Measurements from ENCODE around the gene TNFSF18.
"Not testable (repeated sequence)": the region's sequence is repeated elsewhere in the genome, so short reads cannot be mapped to it uniquely, and the experiment has no call there.

Gene TNFSF18

GRCh38 chr1:173050865-173051264 is at the start of gene TNFSF18:
TNFSF18 (minus strand) TSS chr1:173050941; CDS start chr1:173050896, 45 bp downstream.
- no peak for DNase-seq

GRCh38 chr1:173099166-173099565 is 48.4 kb upstream of the TNFSF18 start:
- DNase-seq, result no peak

GRCh38 chr1:173098117-173098516 is 47.4 kb upstream of the TNFSF18 start:
- no peak for DNase-seq

- no peak for DNase-seq
These were observed 46.3 kb upstream of the TNFSF18 start for GRCh38 chr1:173097001-173097400.

GRCh38 chr1:173095632-173096031 is 44.9 kb upstream of the TNFSF18 start:
- DNase-seq, result no peak

GRCh38 chr1:173094541-173094940 is 43.8 kb upstream of the TNFSF18 start:
- no peak for DNase-seq

GRCh38 chr1:173093691-173094445 is 43.1 kb upstream of the TNFSF18 start:
- no peak for DNase-seq

GRCh38 chr1:173084292-173084691 is 33.6 kb upstream of the TNFSF18 start:
- DNase-seq, result no peak

GRCh38 chr1:173082913-173083312 is 32.2 kb upstream of the TNFSF18 start:
- no peak for DNase-seq

- DNase-seq, result not testable (repeated sequence)
These were observed 23.5 kb upstream of the TNFSF18 start for GRCh38 chr1:173074217-173074616.

GRCh38 chr1:173064011-173064410 is 13.3 kb upstream of the TNFSF18 start:
- no peak for DNase-seq

GRCh38 chr1:173063171-173063570 is 12.4 kb upstream of the TNFSF18 start:
- DNase-seq, result no peak

GRCh38 chr1:173062150-173062938 is 11.6 kb upstream of the TNFSF18 start:
- no peak for DNase-seq

GRCh38 chr1:173058556-173058955 is 7.8 kb upstream of the TNFSF18 start:
- DNase-seq, result no peak

GRCh38 chr1:173057984-173058383 is 7.2 kb upstream of the TNFSF18 start:
- DNase-seq, result no peak

GRCh38 chr1:173056365-173056764 is 5.6 kb upstream of the TNFSF18 start:
- DNase-seq, result no peak

GRCh38 chr1:173052681-173053196 is 2.0 kb upstream of the TNFSF18 start:
- DNase-seq, result no peak

- DNase-seq, result no peak
These were observed 1.5 kb downstream of the TNFSF18 start for GRCh38 chr1:173049322-173049633.

- DNase-seq, result no peak
These were observed 2.0 kb downstream of the TNFSF18 start for GRCh38 chr1:173048621-173049321.

- DNase-seq, result no peak
These were observed 6.1 kb downstream of the TNFSF18 start for GRCh38 chr1:173044656-173045055.

GRCh38 chr1:173043253-173043652 is 7.5 kb downstream of the TNFSF18 start:
- DNase-seq, result no peak

GRCh38 chr1:173042806-173043205 is 7.9 kb downstream of the TNFSF18 start:
- DNase-seq, result no peak

- DNase-seq, result no peak
These were observed 11.1 kb downstream of the TNFSF18 start for GRCh38 chr1:173039626-173040025.

Measured in activated naive CD4-positive, alpha-beta T cell treated with anti-CD3 and anti-CD28 coated beads, Interleukin-2, amount 50 U/mL, for 16 hours (primary cell).